OCI-LY3 (cell line): ENCODE data around the gene ECHDC1.
"Not testable (repeated sequence)": the region's sequence is repeated elsewhere in the genome, so short reads cannot be mapped to it uniquely, and the experiment has no call there.

ENCODE experiments used
- H2AFZ ChIP-seq: fragments of 200-600, 300-600 bp; shearing (Covaris generic); 2 replicates; pipeline ENCODE4 v1.6.0; 2014; ENCODE audit warnings: antibody characterized with exemption, low read depth, low read length
- H3K27ac ChIP-seq: fragments of 200-600, 300-600 bp; sonication (generic); 2 replicates; pipeline ENCODE4 v1.5.1; 2014; ENCODE audit warnings: mild to moderate bottlenecking, low read length, moderate library complexity, mixed read lengths
- H3K27me3 ChIP-seq: fragments of 200-600, 300-600 bp; sonication (generic); 2 replicates; pipeline ENCODE4 v1.6.1; 2014; ENCODE audit warnings: low read depth, low read length, mixed read lengths
- H3K36me3 ChIP-seq: fragments of 200-600, 300-600 bp; sonication (generic); replicated peaks from 2 replicates; pipeline ENCODE3; 2014; ENCODE audit warnings: low read depth, low read length, mixed read lengths
- H3K4me1 ChIP-seq: fragments of 300-600, 200-600 bp; sonication (generic); 2 replicates; pipeline ENCODE4 v1.6.1; 2014; ENCODE audit warnings: low read length, mixed read lengths
- H3K4me2 ChIP-seq: fragments of 200-600, 300-600 bp; sonication (generic); 2 replicates; pipeline ENCODE4 v1.6.1; 2014; ENCODE audit warnings: low read length, mixed read lengths
- H3K4me3 ChIP-seq: fragments of 300-600, 200-600 bp; sonication (generic); 2 replicates; pipeline ENCODE4 v1.5.1; 2014; ENCODE audit warnings: antibody characterized with exemption, mild to moderate bottlenecking, low read length, moderate library complexity
- H3K79me2 ChIP-seq: fragments of 300-600, 200-600 bp; shearing (Covaris generic); 2 replicates; pipeline ENCODE4 v1.6.1; 2014; ENCODE audit warnings: mild to moderate bottlenecking, low read length, mixed read lengths
- H3K9ac ChIP-seq: fragments of 300-600, 200-600 bp; shearing (Covaris generic); 2 replicates; pipeline ENCODE4 v1.6.0; 2014; ENCODE audit warnings: mild to moderate bottlenecking, low read length, moderate library complexity
- H3K9me3 ChIP-seq: fragments of 200-600, 300-600 bp; shearing (Covaris generic); 2 replicates; pipeline ENCODE4 v1.6.1; 2014; ENCODE audit warnings: low read length, mixed read lengths; ENCODE audit not compliant: insufficient read depth
- H4K20me1 ChIP-seq: fragments of 200-600, 300-600 bp; sonication (generic); 2 replicates; pipeline ENCODE4 v1.6.1; 2016; ENCODE audit warnings: low read length, mixed read lengths; ENCODE audit not compliant: insufficient read depth
- CTCF ChIP-seq: fragments of 200-600, 300-600 bp; sonication (generic); IDR thresholded peaks from 2 replicates; pipeline ENCODE4 v1.5.1; 2014; ENCODE audit warnings: antibody characterized with exemption, low read length, low read depth
- EZH2phosphoT487 ChIP-seq: fragments of 200-600 bp; shearing (Covaris generic); IDR thresholded peaks from 2 replicates; pipeline ENCODE4 v1.6.1; 2018; ENCODE audit warnings: antibody characterized with exemption, mixed run types, low read depth

Gene ECHDC1

GRCh38 chr6:127341471-127342202 lies 1.8 kb downstream of the ECHDC1 start:
- Histone ChIP-seq H3K36me3 (no peaks in the 10 kb centered on the region), H3K9me3 (no peaks in the 10 kb centered on the region), H3K9ac (peak overlapping the region; percentile 96), H2AFZ (no peak overlapping the region), H3K4me1 (peaks cover 20% of the 10 kb centered on the region), H4K20me1 (peaks cover 19% of the 10 kb centered on the region), H3K79me2 (peaks cover 80% of the 10 kb centered on the region), H3K4me2 (peak overlapping the region; percentile 96), H3K4me3 (peak overlapping the region; percentile 98), H3K27ac (peak overlapping the region; percentile 69; the same call in 1 of the 2 replicates), H3K27me3 (no peaks in the 10 kb centered on the region)
- TF ChIP-seq EZH2phosphoT487 (no peak), CTCF (no peak)

- H3K4me3 ChIP-seq: no peak overlapping the region
- no peak for TF ChIP-seq EZH2phosphoT487
- no peak for TF ChIP-seq CTCF
- no peaks in the 10 kb centered on the region for H3K27me3 ChIP-seq
- H3K79me2 ChIP-seq: peaks cover 89% of the 10 kb centered on the region
- no peak overlapping the region for H3K9ac ChIP-seq
- H4K20me1 ChIP-seq: peaks cover 19% of the 10 kb centered on the region
- H3K27ac ChIP-seq: no peak overlapping the region
- no peak overlapping the region for H3K4me2 ChIP-seq
- no peaks in the 10 kb centered on the region for H3K9me3 ChIP-seq
- no peak overlapping the region for H2AFZ ChIP-seq
- no peaks in the 10 kb centered on the region for H3K36me3 ChIP-seq
- H3K4me1 ChIP-seq: peaks cover 21% of the 10 kb centered on the region
Measured at GRCh38 chr6:127340171-127340570, 3.2 kb downstream of the ECHDC1 start.

DNA sequence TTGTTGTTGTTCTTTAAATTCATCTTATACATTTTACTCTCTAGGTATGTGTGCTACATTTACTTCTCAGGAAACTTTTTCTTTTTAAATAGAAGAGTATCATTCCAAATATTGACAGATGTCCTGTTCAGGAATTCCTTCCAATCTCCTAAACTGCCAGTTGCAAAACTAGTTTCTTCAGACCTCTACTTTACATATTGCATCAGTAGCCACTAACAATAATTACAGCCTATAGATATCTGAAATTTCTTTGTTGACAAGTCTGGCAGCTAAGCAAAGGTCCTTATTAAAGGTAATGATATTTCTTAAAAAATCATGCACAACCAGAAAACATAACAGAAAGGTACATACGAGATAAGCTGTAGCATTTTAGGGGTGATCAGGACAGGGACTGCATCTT lies 4.5 kb downstream of the ECHDC1 start:
- Histone ChIP-seq H2AFZ (no peak overlapping the region), H3K4me1 (peaks cover 27% of the 10 kb centered on the region), H3K27me3 (no peaks in the 10 kb centered on the region), H3K79me2 (peaks cover 85% of the 10 kb centered on the region), H4K20me1 (peaks cover 19% of the 10 kb centered on the region), H3K27ac (no peak overlapping the region), H3K9me3 (no peaks in the 10 kb centered on the region), H3K4me3 (no peak overlapping the region), H3K9ac (no peak overlapping the region), H3K36me3 (peaks cover 4% of the 10 kb centered on the region), H3K4me2 (no peak overlapping the region)
- TF ChIP-seq CTCF (no peak), EZH2phosphoT487 (no peak)

DNA sequence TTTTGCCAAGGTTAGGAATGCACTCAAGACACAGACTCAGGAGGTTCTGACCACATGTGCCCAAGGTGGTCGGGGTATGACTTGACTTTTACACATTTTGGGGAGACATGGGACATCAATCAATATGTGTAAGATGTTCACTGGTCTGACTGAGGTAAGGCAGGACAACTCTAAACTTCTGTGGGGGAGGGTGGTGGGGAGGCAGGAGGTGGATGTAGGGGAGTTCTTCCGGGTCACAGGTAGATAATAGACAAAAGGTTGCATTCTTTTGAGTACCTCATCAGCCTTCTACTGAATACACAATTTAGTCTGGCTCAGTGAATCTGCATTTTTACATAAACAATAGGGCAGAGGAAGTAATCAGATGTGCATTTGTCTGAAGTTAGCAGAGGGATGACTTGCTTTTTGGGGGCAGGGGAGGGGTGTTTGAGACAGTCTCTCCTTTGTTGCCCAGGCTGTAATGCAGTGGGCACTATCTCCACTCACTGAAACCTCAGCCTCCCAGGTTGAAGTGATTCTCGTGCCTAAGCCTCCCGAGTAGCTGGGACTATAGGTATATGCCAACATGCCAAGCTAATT lies 10.9 kb downstream of the ECHDC1 start:
- H4K20me1 ChIP-seq: no peaks in the 10 kb centered on the region
- peaks cover 4% of the 10 kb centered on the region for H3K36me3 ChIP-seq
- no peaks in the 10 kb centered on the region for H3K9me3 ChIP-seq
- H2AFZ ChIP-seq: no peak overlapping the region
- no peak overlapping the region for H3K27ac ChIP-seq
- peaks cover 16% of the 10 kb centered on the region for H3K4me1 ChIP-seq
- no peak overlapping the region for H3K9ac ChIP-seq
- H3K4me2 ChIP-seq: no peak overlapping the region
- peaks cover 24% of the 10 kb centered on the region for H3K79me2 ChIP-seq
- H3K27me3 ChIP-seq: no peaks in the 10 kb centered on the region
- H3K4me3 ChIP-seq: no peak overlapping the region
- TF ChIP-seq CTCF (no peak), EZH2phosphoT487 (no peak)

GRCh38 chr6:127331256-127331655 lies 12.2 kb downstream of the ECHDC1 start:
- not testable (repeated sequence) for H3K27ac ChIP-seq, H3K9ac ChIP-seq, H3K9me3 ChIP-seq, H3K27me3 ChIP-seq, H2AFZ ChIP-seq, H3K4me2 ChIP-seq, H3K36me3 ChIP-seq, H3K4me3 ChIP-seq, H4K20me1 ChIP-seq
- Histone ChIP-seq H3K4me1 (peaks cover 16% of the 10 kb centered on the region), H3K79me2 (peaks cover 16% of the 10 kb centered on the region; the same call in 1 of the 2 replicates)
